Fibroblast of lung (primary cell): ENCODE data around the gene ZNF516. TPM values are rescaled to one million over a fixed set of nuclear protein-coding genes. Genes with fewer than 3 reads are reported as not detected.

Experiments
- DNase-seq, 2 donors: peaks; one replicate each; pipeline versions ENCODE4 v3.0.0 to v3.0.0-alpha.2; 2010; ENCODE audit warnings: low read depth in 2 of 2
- H2AFZ ChIP-seq: 2 replicates; pipeline ENCODE4 v1.5.1; 2012; ENCODE audit warnings: low read length, control low read depth, inconsistent platforms
- H3K27ac ChIP-seq: 2 replicates; pipeline ENCODE4 v1.5.1; 2011; ENCODE audit warnings: low read length, control low read depth; ENCODE audit not compliant: insufficient read depth
- H3K27me3 ChIP-seq: 2 replicates; pipeline ENCODE4 v1.5.1; 2011; ENCODE audit warnings: mild to moderate bottlenecking, low read length; ENCODE audit not compliant: control insufficient read depth, insufficient read depth
- H3K36me3 ChIP-seq: 2 replicates; pipeline ENCODE4 v1.5.1; 2011; ENCODE audit warnings: low read length; ENCODE audit not compliant: control insufficient read depth, insufficient read depth
- H3K4me1 ChIP-seq: 2 replicates; pipeline ENCODE4 v1.5.1; 2011; ENCODE audit warnings: low read length; ENCODE audit not compliant: control insufficient read depth, insufficient read depth; ENCODE audit errors: extremely low read depth
- H3K4me2 ChIP-seq: 2 replicates; pipeline ENCODE4 v1.5.1; 2011; ENCODE audit warnings: low read length, control low read depth; ENCODE audit not compliant: insufficient read depth; ENCODE audit errors: extremely low read depth
- H3K4me3 ChIP-seq, 4 experiments: fragments of 200-600 bp in 1 of 4; sonication (generic) in 1 of 4; replicated peaks in 1 of 4; 2 replicates each; pipeline ENCODE4 v1.5.1; 2011 to 2016; ENCODE audit warnings: low read length in 4 of 4, low read depth in 3 of 4, mild to moderate bottlenecking in 3 of 4, control low read depth in 2 of 4, inconsistent platforms in 1 of 4, mixed read lengths in 1 of 4; ENCODE audit not compliant: insufficient read depth in 1 of 4; ENCODE audit errors: control extremely low read depth in 1 of 4
- H3K79me2 ChIP-seq: 2 replicates; pipeline ENCODE4 v1.5.1; 2012; ENCODE audit warnings: mild to moderate bottlenecking, low read length, inconsistent platforms; ENCODE audit not compliant: control insufficient read depth, insufficient read depth
- H3K9ac ChIP-seq: 2 replicates; pipeline ENCODE4 v1.5.1; 2011; ENCODE audit warnings: mild to moderate bottlenecking, low read length, control low read depth; ENCODE audit not compliant: insufficient read depth
- H3K9me3 ChIP-seq: 2 replicates; pipeline ENCODE4 v1.5.1; 2012; ENCODE audit warnings: low read depth, low read length; ENCODE audit not compliant: control insufficient read depth, insufficient read depth
- H4K20me1 ChIP-seq: 2 replicates; pipeline ENCODE4 v1.5.1; 2011; ENCODE audit warnings: low read length; ENCODE audit not compliant: control insufficient read depth, insufficient read depth; ENCODE audit errors: extremely low read depth
- CTCF ChIP-seq, 2 donors: IDR thresholded peaks in 1 of 2; conservative IDR thresholded peaks in 1 of 2; 1 replicate in 1 of 2; 2 replicates in 1 of 2; pipeline ENCODE4 v1.5.1; 2011 to 2012; ENCODE audit warnings: low read length in 2 of 2, control low read depth in 1 of 2, inconsistent platforms in 1 of 2, low read depth in 1 of 2, mild to moderate bottlenecking in 1 of 2
- EZH2 ChIP-seq: IDR thresholded peaks from 2 replicates; pipeline ENCODE4 v1.5.1; 2012; ENCODE audit warnings: low read length, control low read depth, mild to moderate bottlenecking; ENCODE audit errors: missing control alignments
- polyA plus RNA-seq, 2 donors: library from polyadenylated mRNA; depleted of rRNA in 1 of 2; stranded (reverse) in 1 of 2; unstranded in 1 of 2; fragments of >200 nt; gene quantifications; 2 replicates each; pipeline ENCODE4 v1.2.1, GENCODE V29; 2011 to 2012; ENCODE audit warnings: missing spikeins in 1 of 2
- total RNA-seq: library from RNA; depleted of rRNA; stranded (reverse); fragments of >200 nt; gene quantifications from 2 replicates; pipeline ENCODE4 v1.2.1, GENCODE V29; 2014

ZNF516 gene
- total and polyA plus RNA-seq, 2 donors (not counting 1 experiment from before 2014, with no cell fraction given), result 7.9 to 32.7 TPM

DNA sequence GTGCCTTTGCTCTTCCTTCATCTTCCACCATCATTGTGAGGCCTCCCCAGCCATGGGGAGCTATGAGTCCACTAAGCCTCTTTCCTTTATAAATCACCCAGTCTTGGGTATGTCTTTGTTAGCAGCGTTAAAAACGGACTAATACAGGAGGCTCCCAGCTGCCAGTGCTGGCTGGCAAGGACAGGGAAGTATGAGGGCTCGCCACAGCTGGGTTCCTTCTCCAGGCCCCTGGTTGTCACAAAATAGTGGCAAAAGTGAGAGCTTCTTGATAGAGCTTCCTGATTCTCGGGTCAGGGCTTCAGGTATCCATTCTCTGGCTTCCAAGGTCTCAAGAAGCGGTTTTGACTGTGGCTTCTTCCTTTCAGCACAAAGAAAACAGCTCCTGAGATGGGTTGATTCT lies 85.0 kb downstream of the ZNF516 start:
- no peak overlapping the region for H3K27ac ChIP-seq
- no peaks in the 10 kb centered on the region for H3K9me3 ChIP-seq
- peaks cover 27% of the 10 kb centered on the region for H3K79me2 ChIP-seq
- H3K4me2 ChIP-seq, result no peak overlapping the region
- no peak for DNase-seq
- H3K4me3 ChIP-seq, result no peak overlapping the region
- H3K27me3 ChIP-seq, result no peaks in the 10 kb centered on the region
- H3K36me3 ChIP-seq, result no peaks in the 10 kb centered on the region
- no peaks in the 10 kb centered on the region for H4K20me1 ChIP-seq
- TF ChIP-seq EZH2 (no peak), CTCF (conservative IDR thresholded peaks at IDR 0.05 in 1 of 2, IDR thresholded peaks at IDR 0.05 in 1 of 2; ENCODE audit: low read depth in 1 of 2, low read length in 2 of 2) (no peak)
- no peak overlapping the region for H2AFZ ChIP-seq
- peaks cover 4% of the 10 kb centered on the region for H3K4me1 ChIP-seq
- no peak overlapping the region for H3K9ac ChIP-seq

DNA sequence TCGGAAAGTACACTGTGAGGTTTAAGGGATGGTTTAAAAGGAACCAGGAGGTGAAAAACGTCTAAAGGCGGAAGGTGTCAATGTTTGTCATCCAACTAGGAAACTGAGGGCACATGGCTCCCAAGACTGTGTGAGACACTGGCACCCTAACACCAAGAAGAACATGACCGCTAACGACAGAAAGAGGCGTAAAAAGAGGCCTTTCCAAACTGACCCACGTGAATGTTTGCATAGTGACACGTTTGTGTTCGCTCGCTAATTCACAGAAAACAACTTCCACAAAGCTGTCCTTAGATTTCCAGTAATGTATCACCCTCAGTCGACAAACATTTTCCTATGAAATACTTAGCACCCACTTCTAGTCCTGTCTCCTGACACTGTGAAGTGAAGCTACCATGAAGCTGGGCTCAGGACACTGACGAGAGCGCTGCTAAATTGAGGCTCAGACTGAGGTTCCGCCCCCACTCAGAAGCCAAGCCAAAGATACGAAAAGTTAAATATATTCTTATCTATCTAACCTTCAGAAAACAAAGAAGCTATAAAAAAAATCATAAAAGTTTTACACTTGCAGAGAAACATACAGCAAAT lies 86.5 kb downstream of the ZNF516 start:
- H3K9me3 ChIP-seq, result no peaks in the 10 kb centered on the region
- no peaks in the 10 kb centered on the region for H4K20me1 ChIP-seq
- DNase-seq, result no peak
- TF ChIP-seq CTCF (conservative IDR thresholded peaks at IDR 0.05 in 1 of 2, IDR thresholded peaks at IDR 0.05 in 1 of 2; ENCODE audit: low read depth in 1 of 2, low read length in 2 of 2) (no peak), EZH2 (no peak)
- no peak overlapping the region for H3K4me2 ChIP-seq
- no peak overlapping the region for H3K9ac ChIP-seq
- H3K79me2 ChIP-seq, result peaks cover 27% of the 10 kb centered on the region
- H2AFZ ChIP-seq, result no peak overlapping the region
- H3K4me1 ChIP-seq, result peaks cover 4% of the 10 kb centered on the region
- H3K4me3 ChIP-seq, result no peak overlapping the region
- H3K27ac ChIP-seq, result no peak overlapping the region
- H3K27me3 ChIP-seq, result no peaks in the 10 kb centered on the region
- no peaks in the 10 kb centered on the region for H3K36me3 ChIP-seq

- H3K9me3 ChIP-seq, result no peaks in the 10 kb centered on the region
- no peak for TF ChIP-seq EZH2
- TF ChIP-seq CTCF (conservative IDR thresholded peaks at IDR 0.05 in 1 of 2, IDR thresholded peaks at IDR 0.05 in 1 of 2; ENCODE audit: low read depth in 1 of 2, low read length in 2 of 2), result no peak
- no peak overlapping the region for H3K4me2 ChIP-seq
- H3K27me3 ChIP-seq, result no peaks in the 10 kb centered on the region
- H3K27ac ChIP-seq, result no peak overlapping the region
- DNase-seq, result no peak
- H3K36me3 ChIP-seq, result no peaks in the 10 kb centered on the region
- no peak overlapping the region for H2AFZ ChIP-seq
- no peak overlapping the region for H3K4me3 ChIP-seq
- no peaks in the 10 kb centered on the region for H4K20me1 ChIP-seq
- peaks cover 2% of the 10 kb centered on the region for H3K4me1 ChIP-seq
- H3K79me2 ChIP-seq, result peaks cover 29% of the 10 kb centered on the region
- H3K9ac ChIP-seq, result no peak overlapping the region
These were observed 87.4 kb downstream of the ZNF516 start for GRCh38 chr18:76407681-76408080.
